NCI-H2171 (cell line): ENCODE results near the gene PDE6G.
"Not testable (repeated sequence)": the region's sequence is repeated elsewhere in the genome, so short reads cannot be mapped to it uniquely, and the experiment has no call there.

Source experiments
- DNase-seq: peaks from one replicate; lab custom pipeline; 2025; lab: John Stamatoyannopoulos, UW

The PDE6G gene

DNA sequence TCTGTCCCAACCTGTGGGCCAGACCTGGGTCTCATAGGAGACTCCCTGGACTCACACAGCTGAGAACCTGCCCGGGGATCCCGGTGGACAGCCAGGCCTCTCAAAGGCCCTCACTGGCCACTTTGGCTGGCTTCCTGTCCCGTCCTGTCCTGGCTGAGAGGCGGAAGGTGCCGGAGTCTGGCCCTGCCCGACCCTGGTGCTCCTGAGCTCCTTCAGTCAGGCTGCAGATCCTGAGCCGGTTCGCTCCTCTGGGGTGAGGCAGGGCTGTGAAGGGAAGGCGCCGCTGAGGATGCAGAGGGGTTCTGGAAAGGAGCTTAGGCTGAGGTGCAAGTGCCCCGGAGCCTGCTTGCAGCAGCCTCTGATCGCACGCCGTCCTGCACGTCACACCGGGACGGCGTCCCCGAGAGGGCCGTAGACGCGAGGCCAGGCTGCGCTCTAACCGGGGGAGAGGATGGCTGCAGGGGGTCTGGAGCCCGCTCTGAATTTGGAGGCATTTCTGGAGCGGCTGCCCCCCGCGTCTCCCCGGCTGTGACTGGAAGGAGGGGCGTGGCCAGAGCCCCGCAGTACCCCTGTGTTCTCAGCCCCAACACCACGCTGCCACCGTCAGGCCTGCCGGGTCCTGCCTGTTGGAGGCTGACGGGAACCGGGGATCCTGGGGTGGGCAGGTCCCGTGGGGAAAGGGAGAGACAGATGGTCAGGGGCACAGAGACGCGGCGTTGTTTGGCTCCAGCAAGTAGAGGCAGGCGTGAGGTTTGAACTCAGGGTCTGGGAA lies 31.6 kb upstream of the PDE6G start:
- DNase-seq, result peak; percentile 96

DNA sequence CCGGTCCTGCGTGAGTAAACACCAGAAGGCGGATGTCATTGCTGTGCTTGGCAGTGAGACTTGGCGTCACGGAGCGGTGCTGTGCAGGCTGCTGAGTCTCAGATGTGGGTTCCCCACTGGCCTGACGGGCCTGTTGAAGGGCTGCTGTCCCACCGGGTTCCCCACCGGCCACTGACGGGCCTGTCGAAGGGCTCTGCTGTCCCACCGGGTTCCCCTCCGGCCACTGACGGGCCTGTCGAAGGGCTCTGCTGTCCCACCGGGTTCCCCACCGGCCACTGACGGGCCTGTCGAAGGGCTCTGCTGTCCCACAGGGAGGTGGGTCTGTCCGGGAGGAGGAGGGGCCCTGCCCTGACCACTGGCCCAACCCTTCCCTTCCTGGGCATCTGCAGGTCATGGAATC lies 30.3 kb upstream of the PDE6G start:
- DNase-seq, result no peak

DNA sequence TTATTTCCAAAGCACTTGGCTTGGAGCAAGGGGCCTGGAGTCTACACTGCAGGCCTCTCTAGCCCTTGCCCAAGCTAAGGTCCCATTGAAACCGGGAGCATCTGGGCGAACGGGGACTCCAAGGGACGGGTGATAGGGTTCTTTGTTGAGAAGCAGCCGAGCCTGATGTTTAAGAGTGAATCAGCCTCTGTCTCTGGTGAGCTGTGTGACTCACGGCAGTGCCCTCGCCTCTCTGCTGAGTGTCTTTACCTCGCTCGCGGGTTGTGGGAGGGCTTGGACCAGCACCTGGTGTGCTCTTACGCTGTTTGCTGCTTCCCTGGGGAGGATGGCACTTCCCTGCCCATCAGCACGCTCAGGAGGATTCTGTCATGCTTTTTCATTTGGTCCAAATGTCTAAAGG lies 28.8 kb upstream of the PDE6G start:
- no peak for DNase-seq

DNA sequence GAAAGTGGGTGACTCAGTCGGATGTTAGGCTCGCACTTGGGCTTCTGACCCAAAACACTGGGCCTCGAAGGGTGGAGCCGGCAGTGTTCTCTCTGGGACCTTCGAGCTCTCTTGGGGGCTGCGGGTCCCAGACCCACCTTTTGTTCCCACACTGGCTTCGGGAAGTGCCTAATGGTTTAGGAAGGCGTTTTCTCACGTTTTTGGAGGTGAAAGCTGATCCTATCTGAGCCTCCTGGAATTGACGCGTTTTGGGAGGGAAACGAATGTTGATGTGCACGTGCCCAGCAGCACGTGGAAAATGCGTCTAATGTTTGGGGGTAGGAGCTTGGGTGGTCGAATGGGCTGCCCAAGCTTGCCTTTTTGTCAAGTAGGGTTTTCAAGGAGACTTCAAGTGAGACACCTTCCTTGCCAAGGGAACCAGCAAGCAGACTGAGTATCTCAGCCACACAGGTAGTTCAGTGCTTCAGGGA lies 28.1 kb upstream of the PDE6G start:
- DNase-seq, result no peak

DNA sequence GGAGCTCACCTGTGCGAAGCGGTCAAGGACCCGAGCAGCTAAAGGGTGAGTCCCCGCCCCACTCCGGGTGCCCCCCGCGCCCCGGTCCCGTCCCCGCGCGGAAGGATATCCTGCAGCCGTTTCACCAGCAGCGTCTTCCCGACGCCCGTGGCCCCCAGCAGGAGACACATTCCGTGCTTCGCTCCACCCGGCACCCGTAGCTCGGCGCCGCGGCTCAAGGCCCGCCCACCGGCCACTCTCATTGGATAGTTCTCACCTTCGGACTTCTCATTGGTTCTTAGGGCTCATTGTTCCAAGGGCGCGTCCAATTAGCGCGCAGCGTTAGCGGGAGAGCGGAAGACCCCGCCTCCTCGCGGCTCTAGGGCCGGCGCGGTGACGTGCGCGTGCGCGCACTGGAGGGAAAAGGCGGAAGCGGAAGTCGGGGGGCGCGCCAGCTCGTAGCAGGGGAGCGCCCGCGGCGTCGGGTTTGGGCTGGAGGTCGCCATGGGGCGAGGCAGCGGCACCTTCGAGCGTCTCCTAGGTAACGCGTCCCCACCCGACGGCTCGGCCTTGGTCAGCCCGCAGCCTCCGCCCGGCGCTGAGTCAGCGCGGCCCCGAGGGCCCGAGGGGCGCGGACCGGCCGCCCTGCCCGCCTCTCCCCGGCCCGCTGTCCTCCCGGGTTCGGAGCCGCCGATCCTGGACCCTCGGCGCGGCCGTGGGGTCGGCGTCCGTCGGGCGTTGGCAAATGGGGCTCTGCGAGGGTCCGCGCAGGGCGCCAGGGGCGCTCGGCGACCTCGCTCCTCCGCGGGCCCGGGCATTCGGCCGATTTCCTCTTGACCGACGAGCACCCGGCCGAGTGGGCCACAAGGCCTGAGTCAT lies 27.5 kb upstream of the PDE6G start, which contains the start of the genes ARL16 and HGS:
Gene ARL16, minus strand, starts transcription at position 214 of the 858 bp plus-strand sequence. Its CDS starts 44 bp downstream, at position 170.
Gene HGS, plus strand, starts transcription at position 428 of the 858 bp plus-strand sequence. Its CDS starts 56 bp downstream, at position 484.
- peak; percentile 98 for DNase-seq

DNA sequence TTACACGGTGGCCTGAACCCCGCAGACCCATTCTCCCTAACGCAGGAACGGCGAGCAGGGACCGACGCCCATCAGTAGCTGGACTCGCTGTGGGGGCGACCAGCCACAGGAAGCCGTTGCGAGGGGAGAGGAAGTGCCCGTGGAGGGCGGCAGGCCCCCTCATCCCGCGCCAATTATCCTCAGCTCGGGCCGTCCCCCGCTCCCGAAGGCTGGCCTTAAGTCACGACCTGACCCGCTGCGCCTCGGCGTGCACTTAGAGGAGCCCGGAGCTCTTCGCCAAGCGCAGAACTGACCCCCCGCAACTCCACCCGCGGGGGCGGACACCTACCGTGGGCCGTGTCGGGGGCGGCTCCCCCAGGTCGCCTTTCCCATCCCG lies 26.9 kb upstream of the PDE6G start:
- DNase-seq, result no peak

DNA sequence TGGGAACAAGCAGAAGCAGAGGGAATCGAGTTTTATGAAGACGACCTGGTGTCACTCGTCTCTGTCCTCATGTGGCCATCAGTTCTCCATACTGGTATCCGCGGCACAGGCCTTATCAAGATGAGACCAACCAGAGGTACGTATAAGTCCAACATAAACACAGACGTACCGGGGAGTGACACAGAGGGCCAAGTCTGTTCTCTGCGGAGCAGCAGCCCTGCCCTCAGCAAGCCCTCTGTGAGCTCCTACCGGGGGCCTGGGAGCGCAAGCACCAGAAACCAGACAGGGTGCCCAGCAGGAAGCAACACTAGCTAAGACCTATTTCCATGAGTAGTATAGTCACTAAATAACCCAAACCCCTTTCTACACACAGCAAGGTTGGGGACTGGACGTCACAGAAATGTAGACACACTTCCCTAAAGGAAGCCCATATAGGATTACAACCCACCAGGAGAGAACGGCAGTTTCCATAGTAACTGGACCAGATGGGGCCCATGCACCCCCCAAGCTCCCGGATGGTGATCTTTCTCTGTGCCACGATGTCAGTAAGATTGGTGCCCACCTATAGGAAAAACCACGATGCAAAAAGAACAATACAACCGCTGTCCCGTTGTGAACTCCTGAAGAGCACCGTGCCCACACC lies 26.3 kb upstream of the PDE6G start:
- DNase-seq, result peak; percentile 56

DNA sequence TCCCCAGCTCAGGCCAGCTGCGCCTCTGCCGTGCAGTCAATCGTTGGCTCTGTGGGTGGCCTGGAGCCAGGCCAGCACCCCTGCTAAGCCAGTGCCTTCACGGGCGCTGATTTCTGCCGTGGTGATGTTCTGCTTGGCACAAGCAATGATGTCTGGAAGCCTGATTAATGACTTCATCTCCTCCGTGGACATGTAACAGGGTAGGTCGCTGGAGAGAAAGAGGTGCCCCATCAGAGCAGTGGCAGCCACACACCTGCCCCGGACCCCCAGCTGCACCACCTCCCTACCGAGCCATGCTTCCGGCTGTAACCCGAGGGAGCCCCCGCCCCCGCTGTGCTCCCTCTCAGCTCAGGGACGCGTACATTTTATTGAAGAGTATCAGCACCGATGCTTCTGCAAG lies 25.3 kb upstream of the PDE6G start:
- DNase-seq, result no peak

DNA sequence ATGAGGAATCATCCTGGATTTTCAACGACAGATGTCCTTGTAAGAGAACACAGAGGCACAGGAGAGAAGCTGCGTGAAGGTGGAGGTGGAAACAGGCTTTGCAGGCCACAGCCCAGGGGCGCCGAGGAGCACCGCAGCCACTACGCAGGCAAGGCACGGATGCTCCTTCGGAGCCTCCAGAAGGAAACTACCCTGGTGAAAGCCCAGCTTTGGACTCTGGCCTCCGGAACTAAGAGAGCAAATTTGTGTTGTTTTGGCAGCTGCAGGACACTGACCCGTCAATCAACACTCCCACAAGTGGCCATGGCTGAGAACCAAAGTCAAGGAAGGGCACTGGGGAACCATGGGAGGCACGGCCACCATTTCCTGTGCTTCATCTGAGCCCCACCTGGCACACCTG lies 23.8 kb upstream of the PDE6G start:
- no peak for DNase-seq

DNA sequence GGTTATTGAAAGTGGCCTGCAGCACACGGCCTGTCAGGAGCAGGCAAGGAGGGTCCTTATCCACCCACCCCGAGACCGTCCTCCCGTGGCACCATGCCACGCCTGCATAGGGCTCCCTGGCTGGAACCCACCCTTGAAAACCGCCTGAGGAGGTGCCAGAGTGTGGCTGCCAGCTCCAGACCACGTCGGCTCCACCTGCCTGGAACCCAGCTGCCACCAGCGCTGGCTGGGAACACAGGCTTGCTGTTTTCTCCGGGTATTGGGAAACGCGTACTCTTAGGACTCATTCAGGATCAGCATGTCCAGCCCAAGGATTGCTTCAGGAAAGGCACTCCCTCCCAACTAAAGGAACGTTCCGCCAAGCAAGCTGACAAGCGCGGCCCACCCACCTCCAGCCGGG lies 20.6 kb upstream of the PDE6G start:
- DNase-seq, result no peak

DNA sequence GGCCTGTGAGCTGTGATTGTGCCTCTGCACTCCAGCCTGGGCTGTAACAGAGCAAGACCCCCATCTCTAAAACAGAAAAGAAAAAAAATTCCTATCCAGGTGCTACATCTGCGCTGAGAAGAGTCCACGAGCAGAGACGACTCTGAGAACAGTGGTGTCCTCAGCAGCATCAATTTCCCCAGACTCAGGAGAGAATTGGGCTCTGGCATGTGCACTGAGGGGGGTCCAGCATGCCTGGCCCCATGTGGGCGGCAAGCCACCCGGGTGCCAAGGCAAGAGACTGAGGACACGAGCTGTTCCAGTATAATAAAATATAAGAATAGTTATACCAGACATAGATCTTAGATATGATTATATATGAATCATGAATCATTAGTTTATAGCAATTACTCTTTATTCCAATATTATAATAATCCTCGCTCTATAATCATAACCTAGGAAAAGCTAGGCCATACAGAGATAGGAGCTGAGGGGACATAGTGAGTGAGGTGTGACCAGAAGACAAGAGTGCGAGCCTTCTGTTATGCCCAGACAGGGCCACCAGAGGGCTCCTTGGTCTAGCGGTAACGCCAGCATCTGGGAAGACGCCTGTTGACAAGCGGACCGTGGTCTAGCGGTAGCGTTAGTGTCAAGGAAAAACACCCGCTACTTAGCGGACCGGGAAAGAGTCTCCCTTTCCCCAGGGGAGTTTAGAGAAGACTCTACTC lies 19.3 kb upstream of the PDE6G start:
- DNase-seq, result not testable (repeated sequence)

DNA sequence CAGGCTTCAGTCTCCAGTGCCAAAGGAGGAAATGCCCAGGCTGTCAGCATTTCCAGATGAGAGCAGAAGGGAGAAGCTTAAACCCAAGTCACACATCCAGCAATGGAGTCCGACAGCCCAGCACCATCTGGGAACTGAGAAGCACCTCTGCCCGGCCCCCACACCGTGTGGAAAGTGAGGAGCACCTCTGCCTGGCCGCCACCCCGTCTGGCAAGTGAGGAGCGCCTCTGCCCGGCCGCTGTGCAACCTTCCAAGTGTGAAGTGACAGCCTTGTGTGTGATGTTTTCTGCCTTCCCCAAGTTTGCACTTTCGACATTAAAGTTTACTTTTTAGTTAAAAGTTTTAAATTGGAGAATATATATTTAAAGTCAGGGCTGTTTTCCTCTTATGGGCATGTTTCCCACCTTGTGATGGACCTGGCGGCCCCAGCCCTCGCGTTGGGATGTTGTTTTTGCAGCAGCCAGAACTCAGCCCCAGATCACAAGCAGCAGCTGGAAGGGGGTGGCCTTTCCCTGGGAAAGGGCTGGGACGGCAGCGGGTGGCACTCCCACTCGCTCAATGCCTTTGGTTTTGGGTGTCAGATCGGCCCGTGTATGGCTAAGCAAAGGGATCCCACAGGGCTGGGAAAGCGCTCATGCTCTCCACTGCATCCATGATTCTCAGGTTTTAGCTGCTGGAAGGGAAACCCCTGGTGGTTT lies 17.4 kb upstream of the PDE6G start:
- DNase-seq, result no peak

DNA sequence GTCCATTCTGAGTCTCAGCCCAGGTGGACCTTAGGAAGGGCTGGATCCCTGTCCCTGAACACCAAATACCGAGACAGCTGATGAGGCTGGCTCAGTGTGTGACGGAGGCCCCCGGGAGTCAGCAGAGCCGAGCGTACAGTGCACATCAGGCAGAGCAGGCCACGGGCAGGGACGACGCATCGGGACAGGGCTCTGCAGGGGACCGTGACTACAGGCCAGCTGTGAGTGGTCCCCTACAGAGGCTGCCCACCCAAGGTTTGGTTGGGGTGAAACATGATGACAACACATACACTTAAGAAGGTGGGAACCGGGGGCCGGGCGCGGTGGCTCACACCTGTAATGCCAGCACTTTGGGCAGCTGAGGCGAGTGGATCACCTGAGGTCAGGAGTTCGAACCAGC lies 16.6 kb upstream of the PDE6G start:
- DNase-seq, result no peak

DNA sequence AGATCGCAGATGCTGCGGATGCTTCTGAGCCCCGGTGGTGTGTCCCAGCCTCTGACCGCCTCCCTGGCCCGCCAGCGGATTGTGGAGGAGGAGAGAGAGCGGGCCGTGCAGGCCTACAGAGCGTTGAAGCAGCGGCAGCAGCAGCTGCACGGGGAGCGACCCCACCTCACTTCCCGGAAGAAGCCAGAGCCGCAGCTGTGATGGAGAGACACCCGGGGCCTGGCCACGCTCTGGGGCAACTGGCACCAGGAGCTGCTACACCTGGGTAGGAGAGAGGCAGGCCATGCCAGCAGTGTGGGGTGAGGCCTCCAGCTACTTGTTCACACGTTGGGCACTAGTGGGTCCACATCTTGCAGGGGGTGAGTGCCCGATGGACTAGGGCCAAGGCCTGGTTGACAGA lies 16.2 kb upstream of the PDE6G start:
- DNase-seq, result no peak

DNA sequence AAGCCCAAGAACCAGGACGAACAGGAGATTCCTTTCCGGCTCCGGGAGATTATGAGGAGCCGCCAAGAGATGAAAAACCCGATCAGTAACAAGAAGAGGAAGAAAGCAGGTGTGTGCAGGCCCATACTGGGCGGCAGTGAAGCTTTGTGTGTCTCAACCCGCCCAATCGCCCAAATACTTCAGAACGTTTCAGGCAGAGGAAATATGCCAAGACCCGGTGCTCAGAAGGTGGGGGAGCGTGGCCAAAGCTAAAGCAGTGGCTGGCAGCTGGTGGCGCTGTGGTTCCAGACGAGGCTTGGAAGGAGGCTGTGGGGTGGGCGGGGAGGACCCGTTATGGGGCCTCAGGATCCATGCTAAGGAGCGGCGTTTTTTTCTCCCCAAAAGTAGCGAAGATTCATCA lies 11.4 kb upstream of the PDE6G start:
- DNase-seq, result no peak

DNA sequence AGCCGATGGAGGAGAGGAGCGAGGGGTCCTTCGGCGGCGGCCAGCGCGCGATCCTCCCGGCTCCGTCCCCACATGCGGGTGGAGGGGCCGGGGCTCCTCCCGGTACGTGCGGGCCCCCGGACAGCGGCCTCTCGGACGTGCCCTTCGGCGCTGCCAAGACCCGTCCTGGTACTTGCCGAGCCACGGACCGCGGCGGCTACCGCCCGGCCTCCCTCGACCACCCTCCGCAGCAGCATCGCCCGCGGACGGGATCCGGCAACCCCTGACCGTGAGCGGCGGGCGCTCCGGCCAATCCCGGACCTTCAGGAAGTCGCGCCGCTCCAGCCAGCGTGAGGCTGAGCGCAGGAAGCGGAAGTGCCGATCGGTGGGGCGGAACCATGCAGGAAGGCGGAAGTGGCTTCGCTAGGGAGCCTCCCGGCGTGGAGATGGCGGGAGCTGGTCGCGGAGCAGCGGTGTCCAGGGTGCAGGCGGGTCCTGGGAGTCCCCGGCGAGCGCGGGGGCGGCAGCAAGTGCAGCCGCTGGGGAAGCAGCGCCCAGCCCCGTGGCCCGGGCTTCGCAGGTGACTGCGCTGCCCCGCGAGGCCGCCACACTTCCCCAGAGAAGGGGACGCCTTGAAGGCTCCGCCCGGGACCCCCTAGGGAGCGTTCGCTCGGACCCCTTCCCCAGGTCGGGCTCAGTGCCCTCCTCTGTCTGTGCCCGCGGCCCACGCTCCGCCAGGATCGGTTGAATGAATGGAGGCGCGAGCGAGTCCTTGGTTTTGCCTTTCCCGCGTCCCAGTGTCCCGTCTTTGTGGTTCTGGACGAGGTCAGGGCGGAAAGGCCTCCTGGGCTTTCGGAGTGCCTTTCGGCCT lies 10.2 kb upstream of the PDE6G start, which contains the start of the genes CCDC137 and OXLD1:
Gene CCDC137, plus strand, starts transcription at position 396 of the 850 bp plus-strand sequence. Its CDS starts 30 bp downstream, at position 426.
Gene OXLD1, minus strand, starts transcription at position 264 of the 850 bp plus-strand sequence. Its CDS starts 28 bp downstream, at position 236.
- DNase-seq, result peak; percentile 93

DNA sequence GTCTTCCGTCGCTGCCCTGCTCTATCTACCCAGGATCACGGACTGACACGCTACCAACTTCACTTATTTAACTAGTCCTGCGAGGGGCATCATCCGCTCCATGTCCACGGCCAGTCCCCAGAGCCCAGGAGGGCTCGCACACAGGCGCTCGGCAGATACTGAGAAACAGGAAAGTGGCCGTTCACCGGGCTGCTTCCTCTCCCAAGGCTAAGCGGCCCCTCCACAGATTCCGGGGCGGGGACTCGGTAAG lies 9.7 kb upstream of the PDE6G start:
- no peak for DNase-seq

DNA sequence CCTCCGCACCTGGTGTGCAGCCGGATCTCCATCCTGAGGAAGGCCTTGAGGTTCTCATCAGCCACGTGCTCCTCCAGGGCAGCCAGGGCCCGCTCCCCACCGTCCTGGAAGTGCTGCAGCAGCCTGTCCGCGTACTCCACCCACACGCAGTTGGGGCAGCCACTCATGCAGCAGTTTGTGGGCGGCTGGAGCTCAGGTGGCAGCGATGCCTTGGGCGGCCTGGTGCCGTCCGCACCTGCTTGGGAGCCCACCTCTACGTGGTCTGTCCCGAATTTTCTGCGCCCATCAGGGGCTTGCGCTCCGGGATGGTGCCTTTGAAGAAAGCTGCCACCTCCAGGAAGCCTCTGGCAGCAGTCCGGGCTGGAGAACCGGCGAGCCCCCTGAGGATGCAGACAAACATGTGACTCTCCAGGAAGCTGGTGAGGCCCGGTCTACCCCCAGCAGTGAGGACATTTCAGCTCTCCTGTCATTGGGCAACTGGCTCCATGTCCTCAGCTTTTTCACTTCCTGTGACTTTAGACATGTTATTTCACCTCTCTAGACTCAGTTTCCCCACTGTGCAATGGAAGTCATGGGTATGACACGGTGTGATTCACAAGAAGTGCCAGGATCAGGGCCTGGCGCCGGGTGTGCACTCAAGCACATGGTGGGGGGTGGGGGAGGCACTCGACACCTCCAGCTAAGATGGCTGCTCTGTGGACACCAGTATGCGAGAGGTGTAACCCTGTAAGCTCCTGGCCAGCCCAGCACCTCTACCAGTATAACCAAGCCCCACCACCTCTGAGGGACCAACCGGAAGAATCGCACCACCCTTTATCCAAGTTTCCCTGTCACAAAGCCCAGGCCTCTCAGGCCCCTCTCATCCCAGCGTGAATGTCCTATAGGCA lies 9.1 kb upstream of the PDE6G start:
- DNase-seq, result no peak

DNA sequence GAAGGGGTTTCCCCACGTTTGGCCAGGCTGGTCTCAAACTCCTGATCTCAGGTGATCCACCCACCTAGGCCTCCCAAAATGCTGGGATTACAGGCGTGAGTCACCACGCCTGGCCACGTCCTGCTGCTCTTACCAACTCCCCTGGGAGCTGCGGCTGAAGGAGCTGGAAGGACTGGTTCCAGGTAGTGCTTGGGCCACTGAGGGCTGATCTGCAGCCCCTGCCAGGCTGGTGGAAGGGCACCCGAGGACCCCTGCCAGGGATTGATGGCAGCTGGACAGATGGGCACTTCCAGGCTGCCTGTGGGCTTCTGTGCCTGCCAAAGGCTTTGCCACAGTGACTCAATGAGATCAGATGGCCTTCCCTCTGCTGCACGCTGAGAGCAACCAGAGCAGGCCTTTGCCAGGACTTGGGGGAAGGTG lies 7.7 kb upstream of the PDE6G start:
- DNase-seq, result no peak
